ENCODE data around the gene PARK7.
A peak's percentile ranks its signal among the peaks of the same experiment; 100 is the strongest.

The PARK7 gene

DNA sequence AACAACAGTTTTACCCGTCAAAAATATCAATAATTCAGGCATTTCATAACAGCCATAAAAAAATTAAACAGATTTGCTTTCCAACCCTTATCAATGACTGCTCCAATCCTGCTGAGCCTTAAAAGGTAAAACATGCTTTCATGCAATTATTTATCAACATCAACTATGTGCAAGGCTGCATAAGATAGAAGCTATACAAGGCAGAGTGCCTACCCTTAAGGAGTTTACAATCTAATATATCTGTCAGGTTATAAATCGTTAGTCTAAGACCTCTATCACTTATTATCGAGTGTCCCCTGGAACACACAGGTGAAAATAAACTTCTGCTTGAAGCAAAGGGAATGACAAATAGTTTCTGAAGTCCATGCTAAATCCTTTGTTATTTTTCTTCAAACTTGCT lies 62.8 kb downstream of the PARK7 start:
- DNase-seq (ENCODE audit: low read depth in 2 of 2), result no peak

DNA sequence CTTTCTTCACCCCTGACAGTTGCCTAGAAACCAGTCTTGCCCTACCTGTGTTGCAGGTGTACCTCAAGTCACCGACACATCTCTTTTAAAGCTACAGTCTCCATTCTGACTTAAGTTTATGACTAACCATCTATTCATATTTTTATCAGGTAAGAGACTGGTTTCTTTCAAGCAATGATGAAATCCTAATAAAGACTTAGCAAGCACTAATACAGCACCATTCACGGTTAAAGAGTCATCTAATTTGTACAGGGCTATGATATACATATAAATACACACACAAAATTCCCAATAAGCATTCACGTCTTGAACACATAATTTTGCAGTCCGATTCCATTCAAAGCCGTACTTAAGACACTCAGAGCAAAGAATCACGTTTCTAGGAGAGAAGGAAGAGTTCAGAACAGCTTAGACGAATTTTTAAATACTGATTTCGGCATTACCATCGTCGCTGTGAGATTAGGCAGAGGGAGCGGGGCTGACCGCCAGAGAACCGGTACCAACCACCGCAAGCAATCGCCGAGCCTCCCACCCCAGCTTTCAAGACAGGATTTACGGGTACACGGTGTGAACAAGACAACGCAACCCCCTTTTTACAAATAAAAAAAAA lies 63.7 kb downstream of the PARK7 start:
- no peak for DNase-seq (ENCODE audit: low read depth in 2 of 2)

GRCh38 chr1:8025671-8026144 lies 64.2 kb downstream of the PARK7 start:
- no peak for DNase-seq (ENCODE audit: low read depth in 2 of 2)

GRCh38 chr1:8026153-8026975 lies 64.9 kb downstream of the PARK7 start, which contains the start of gene ERRFI1:
TSS of gene ERRFI1 (minus strand) at chr1:8026309. CDS start at chr1:8015619, 10,690 bp downstream.
- DNase-seq (ENCODE audit: low read depth in 2 of 2), result peak; percentile 69 to 78

DNA sequence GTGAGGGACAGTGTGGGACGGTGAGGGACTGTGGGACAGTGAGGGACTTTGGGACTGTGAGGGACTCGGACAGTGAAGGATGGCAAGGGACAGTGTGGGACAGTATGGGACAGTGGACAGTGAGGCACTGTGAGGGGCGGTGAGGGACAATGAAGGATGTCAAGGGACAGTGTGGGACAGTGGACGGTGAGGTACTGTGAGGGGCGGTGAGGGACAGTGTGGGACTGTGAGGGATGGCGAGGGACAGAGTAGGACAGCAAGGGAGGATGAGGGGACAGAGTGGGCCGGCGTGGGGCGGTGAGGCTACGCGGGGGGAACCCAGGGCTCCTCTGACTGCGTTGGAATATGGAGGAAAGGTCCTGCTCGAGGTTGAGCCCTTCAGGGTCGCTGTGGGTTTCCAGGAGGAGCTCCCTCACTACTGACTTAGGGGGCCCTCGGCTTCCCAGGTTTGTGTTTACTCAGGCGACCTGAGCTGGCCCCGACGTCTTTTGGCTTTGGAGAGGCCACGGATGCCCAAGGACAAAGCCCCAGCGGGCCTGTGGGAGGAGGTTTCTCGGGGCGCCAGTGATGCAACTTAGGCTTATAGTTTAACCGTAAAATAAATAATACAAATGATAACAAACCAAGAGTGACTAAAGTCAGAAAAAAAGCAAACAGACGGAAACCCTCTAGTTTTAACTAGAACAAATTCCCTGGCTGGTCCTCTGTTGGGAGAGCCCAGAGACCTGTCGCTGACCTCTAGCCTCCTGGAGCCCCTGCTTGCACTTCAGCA lies 65.7 kb downstream of the PARK7 start:
- DNase-seq (ENCODE audit: low read depth in 2 of 2), result no peak

DNA sequence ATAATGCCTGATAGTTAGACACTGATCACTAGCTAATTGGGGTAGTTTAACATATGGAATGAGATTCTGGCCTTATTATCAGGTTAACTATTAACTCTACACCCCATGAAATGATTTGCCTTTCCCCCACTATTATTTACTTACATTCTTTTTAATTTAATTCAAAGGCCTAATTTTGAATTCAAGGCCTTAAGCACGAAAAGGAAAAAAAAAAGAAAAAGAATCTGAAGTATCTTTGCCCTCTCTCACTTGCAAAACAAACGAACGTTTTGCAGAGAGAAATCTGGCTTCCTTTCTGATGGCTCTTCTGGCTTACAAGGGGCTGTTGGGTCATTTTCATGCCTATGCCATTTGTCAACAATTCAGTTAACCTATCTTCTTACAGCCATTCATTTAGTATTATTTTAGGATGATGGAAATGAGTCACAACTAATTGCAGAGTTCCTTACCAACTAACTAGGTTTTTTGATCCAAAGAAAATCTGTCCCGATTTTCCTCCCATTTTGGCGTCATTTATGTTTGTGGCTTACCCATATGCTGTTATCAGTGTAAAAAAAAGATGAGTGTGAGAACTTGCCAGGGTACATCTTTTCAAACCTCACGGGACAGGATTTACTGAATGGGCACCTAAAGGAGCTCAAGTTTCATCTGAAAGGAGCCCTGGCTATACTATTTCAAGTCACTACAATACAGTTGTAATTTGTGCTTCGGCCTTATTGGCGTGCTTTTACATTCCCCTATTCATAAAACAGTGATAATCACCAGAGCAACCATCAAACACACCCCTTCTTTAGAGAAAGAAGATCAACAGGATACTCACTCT lies 66.4 kb downstream of the PARK7 start:
- DNase-seq (ENCODE audit: low read depth in 2 of 2), result no peak

DNA sequence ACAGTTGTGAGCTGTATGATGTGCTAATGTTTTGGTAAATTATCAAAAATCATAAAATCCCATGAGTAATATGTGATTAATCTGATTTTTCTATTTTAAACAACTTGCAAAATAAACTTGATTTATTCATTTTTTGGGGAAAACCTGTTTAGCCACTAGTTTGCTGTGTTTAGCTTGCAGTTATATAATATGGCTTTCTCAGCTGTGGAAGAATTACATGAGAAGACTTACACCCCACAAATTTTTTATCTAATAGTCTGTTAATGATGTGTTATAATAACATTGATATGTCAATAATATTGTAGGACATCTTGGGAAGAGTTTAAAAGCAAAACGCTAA lies 67.0 kb downstream of the PARK7 start:
- no peak for DNase-seq (ENCODE audit: low read depth in 2 of 2)

DNA sequence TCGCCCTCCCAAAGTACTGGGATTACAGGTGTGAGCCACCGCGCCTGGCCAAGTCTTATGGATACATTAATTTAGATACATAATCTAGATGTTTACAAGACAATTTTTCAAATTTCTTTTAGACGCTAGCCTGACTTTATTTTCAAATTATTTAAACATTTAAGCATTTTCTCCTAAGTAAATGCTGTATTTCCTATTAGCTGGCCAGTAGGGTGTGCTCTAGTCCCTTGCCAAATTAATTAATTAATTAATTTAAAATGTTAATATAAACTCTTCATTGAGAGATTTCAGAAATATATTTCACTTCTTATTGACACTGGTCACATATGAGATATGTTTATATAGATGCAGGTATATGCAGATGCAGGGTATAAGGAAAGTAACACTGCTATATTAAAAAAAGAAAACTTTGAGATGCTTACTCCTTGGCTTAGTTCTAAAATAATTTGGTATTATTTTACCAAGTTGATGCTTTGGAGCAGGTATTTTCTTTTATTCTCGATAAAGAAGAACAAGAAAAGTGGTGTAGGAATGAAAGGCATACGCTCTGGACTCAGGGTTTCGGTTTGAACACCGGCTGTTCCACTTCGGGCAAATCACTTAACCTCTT lies 69.8 kb downstream of the PARK7 start:
- DNase-seq (ENCODE audit: low read depth in 2 of 2), result no peak

GRCh38 chr1:8032366-8032910 lies 70.9 kb downstream of the PARK7 start:
- no peak for DNase-seq (ENCODE audit: low read depth in 2 of 2)

- no peak for DNase-seq (ENCODE audit: low read depth in 2 of 2)
Observed at GRCh38 chr1:8033322-8033721, 71.8 kb downstream of the PARK7 start.

Data from stimulated activated CD4-positive, alpha-beta T cell treated with anti-CD3 and anti-CD28 coated beads, Interleukin-1b, Interleukin-23, amount 100 ng/mL, for 1 hour (primary cell).